Nephron progenitor cell (in vitro differentiated cells): ENCODE data around the gene ANKHD1.

Source experiments
- DNase-seq: peaks from one replicate; pipeline ENCODE4 v3.0.0; 2021
- H3K27ac Mint-ChIP-seq: 2 replicates; pipeline ENCODE4 v1.8.0; 2021; ENCODE audit warnings: mild to moderate bottlenecking, moderate library complexity, mixed read lengths
- H3K27me3 Mint-ChIP-seq: 2 replicates; pipeline ENCODE4 v1.8.0; 2021; ENCODE audit warnings: mild to moderate bottlenecking, low read depth, mixed read lengths; ENCODE audit not compliant: poor library complexity
- H3K36me3 Mint-ChIP-seq: 2 replicates; pipeline ENCODE4 v1.8.0; 2021; ENCODE audit warnings: low read depth, mixed read lengths
- H3K4me1 Mint-ChIP-seq: 2 replicates; pipeline ENCODE4 v1.8.0; 2021; ENCODE audit warnings: mixed read lengths
- H3K4me3 Mint-ChIP-seq: 2 replicates; pipeline ENCODE4 v1.8.0; 2021; ENCODE audit warnings: mild to moderate bottlenecking, moderate library complexity, mixed read lengths
- H3K9me3 Mint-ChIP-seq: 2 replicates; pipeline ENCODE4 v1.8.0; 2021; ENCODE audit warnings: mild to moderate bottlenecking, moderate library complexity, mixed read lengths
- CTCF ChIP-seq: fragments of 200-600 bp; sonication (generic); IDR thresholded peaks from 2 replicates; pipeline ENCODE4 v1.5.0; 2021; ENCODE audit warnings: antibody characterized with exemption

Gene ANKHD1

GRCh38 chr5:140542972-140543371, 141.3 kb downstream of the ANKHD1 start:
- Mint-ChIP-seq H3K4me3 (no peak overlapping the region), H3K27ac (no peak overlapping the region), H3K27me3 (no peaks in the 10 kb centered on the region), H3K9me3 (no peaks in the 10 kb centered on the region), H3K36me3 (peaks cover 50% of the 10 kb centered on the region), H3K4me1 (peaks cover 18% of the 10 kb centered on the region)
- DNase-seq = no peak
- no peak for TF ChIP-seq CTCF

GRCh38 chr5:140544986-140545385, 143.4 kb downstream of the ANKHD1 start:
- Mint-ChIP-seq H3K27me3 (no peaks in the 10 kb centered on the region), H3K9me3 (no peaks in the 10 kb centered on the region), H3K36me3 (peaks cover 48% of the 10 kb centered on the region), H3K4me3 (no peak overlapping the region), H3K27ac (peak overlapping the region; percentile 11), H3K4me1 (peaks cover 31% of the 10 kb centered on the region)
- DNase-seq = no peak
- TF ChIP-seq CTCF = no peak

- peaks cover 54% of the 10 kb centered on the region for H3K36me3 Mint-ChIP-seq
- peaks cover 31% of the 10 kb centered on the region for H3K4me1 Mint-ChIP-seq
- H3K9me3 Mint-ChIP-seq = no peaks in the 10 kb centered on the region
- no peak overlapping the region for H3K4me3 Mint-ChIP-seq
- no peak for DNase-seq
- no peak overlapping the region for H3K27ac Mint-ChIP-seq
- TF ChIP-seq CTCF = no peak
- no peaks in the 10 kb centered on the region for H3K27me3 Mint-ChIP-seq
These were observed 144.0 kb downstream of the ANKHD1 start for GRCh38 chr5:140545606-140546005.

GRCh38 chr5:140546851-140547507, 145.3 kb downstream of the ANKHD1 start:
- TF ChIP-seq CTCF = no peak
- Mint-ChIP-seq H3K4me1 (peaks cover 31% of the 10 kb centered on the region), H3K36me3 (peaks cover 53% of the 10 kb centered on the region), H3K27ac (no peak overlapping the region), H3K4me3 (peak overlapping the region; percentile 77), H3K27me3 (no peaks in the 10 kb centered on the region), H3K9me3 (no peaks in the 10 kb centered on the region)
- no peak for DNase-seq

- Mint-ChIP-seq H3K27me3 (no peaks in the 10 kb centered on the region), H3K36me3 (peaks cover 47% of the 10 kb centered on the region), H3K9me3 (no peaks in the 10 kb centered on the region), H3K4me1 (peaks cover 31% of the 10 kb centered on the region), H3K27ac (peak within 1 kb of the TSS; percentile 92), H3K4me3 (peak within 1 kb of the TSS; percentile 77)
- peak; percentile 55 for TF ChIP-seq CTCF
- DNase-seq = peak; percentile 93
These were observed 146.1 kb downstream of the ANKHD1 start, which contains the start of gene EIF4EBP3 for GRCh38 chr5:140547508-140548299. TSS of gene EIF4EBP3 (plus strand) at chr5:140547662. CDS start at chr5:140547738, 76 bp downstream.
